ENCODE results near the gene DCANP1.

Gene DCANP1

DNA sequence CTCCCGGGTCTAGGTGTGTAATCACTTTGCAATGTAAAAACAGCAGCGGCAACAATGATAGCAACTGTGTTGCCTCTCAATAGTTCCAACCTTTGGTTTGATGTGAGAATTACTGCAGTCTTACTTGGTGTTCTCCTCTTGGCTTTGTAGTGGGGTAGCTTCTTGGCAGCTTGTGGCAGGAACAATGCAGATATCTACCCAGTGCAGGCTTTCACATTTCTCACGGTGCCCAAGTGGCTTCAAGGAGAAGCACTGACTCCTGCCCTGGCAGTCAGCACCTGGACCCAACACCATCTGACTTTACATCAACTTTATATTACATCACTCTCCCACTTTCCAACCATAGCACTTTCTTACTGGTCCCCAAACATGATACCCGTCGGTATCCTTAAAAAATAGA lies 33.4 kb upstream of the DCANP1 start:
- no peak for DNase-seq (ENCODE audit: low read depth in 1 of 2, low spot score in 1 of 2)

DNA sequence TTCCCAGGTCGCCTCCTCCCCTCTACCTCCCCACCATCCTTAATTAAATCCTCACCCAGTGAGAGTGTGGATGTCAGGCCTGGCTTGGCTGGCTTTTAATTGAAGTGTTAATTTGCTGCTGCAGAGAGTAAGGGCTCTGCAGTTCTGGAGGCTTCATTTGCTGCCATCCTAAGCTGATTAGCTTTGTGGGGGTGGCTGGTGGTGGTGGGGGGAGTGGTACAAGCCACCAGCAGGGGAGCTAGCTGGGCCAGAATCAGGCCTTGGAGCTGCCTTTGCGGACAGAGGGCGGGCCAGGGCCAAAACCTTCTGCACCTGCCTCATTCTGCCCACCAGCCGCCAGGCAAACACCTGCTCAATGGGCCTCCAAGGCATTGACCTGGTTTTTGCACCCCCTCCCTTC lies 31.8 kb upstream of the DCANP1 start:
- no peak for DNase-seq (ENCODE audit: low read depth in 1 of 2, low spot score in 1 of 2)

DNA sequence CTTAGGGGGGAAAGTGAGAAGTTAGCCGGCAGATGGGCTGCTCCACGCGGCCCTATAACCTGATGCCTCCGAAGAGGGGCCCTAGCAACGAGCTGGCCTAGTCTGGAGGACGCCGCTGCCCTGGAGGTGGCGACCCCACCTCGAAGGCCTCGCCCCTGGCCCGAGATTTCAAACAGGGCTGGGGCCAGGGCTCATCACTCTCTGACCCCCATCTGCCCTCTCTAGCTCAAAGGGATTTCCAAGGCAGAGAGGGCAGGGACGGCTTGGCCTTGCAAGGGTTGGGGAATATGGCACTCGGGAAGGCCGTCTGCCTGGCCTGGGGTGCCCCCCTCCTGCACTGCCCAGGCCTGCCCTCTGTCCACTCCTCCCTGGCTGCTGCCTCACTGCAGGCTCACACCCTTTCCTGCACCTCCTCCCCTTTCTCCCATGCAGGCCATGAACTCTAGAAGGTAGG lies 30.5 kb upstream of the DCANP1 start:
- DNase-seq (ENCODE audit: low read depth in 1 of 2, low spot score in 1 of 2) = no peak

DNA sequence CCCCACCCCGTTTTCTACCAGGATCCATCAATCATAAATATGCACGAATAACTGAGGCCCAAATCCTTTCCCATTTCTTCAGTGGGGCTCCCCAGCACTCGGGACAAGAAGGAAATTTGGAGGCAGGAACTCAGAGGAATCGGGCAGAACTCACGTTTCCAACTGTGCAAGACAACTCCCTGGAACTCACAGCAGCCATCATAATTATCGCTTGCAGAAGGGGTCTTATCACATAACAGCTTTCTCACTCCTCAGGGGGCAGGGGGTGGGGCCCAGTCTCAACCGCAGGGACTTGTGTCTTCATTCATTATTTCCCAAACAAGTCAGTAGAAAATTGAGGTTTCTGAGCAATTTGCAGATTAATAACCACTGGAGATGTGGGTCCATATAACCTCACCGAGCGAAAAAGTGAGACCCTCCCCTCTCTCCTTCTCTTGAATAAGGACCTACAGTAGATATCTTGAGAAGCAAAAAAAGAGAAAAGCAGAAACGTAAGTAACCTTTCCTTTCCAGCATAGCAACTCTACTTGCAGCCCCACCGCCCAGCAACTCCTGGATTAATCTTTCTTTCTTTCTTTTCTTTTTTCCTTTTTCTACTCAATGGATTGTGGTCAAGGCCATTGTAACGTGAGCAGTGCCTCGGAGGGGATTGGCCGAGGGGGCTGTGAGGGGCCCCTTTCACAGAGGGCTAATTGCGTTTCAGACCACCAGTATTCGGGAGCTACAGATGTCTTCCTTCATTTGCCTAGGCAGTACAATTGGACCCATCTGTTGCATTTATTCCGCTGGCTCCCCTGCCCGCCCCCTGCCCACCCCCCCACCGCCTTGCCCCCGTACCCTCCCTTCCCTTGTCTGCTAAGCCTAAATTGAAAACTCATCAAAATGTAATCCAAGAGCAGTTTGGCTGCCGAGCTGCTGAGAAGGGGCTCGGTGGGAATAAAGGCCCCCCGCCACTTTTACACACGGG lies 29.8 kb upstream of the DCANP1 start:
- DNase-seq (ENCODE audit: low read depth in 1 of 2, low spot score in 1 of 2) = no peak

DNA sequence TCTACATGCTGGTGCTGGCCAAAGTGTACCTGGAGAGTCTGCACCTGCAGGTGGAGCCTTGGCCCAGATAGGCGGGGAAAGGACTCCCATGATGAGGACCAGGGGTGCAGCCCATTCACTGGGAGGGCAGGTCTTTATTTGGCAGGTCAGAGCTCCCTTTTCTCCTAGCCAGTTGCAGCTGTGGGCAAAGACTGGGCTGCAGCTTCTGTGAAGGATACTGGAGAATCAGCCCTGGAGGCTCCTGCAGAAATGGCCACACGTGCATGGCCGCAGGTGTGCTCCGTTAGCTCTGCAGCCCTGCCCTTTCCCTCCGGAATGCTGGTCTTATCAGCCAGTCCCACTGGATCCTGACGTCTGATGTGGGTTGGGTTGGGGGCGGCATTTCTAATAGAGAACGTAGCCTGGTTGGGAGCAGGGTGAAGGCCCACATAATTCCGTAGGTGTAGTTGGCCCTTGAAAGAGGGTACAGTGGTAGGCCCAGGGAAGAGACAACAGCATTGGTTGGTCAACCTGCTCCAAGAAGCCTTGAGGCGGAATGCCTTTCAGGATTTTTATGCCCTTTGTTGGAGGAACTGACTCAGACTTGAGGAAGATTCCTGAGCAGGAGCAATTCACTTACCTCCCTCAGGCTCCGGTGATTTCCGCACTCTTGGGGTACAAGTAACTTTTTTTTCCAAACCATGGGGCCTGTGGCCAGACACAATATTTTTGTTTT lies 27.0 kb upstream of the DCANP1 start:
- DNase-seq (ENCODE audit: low read depth in 1 of 2, low spot score in 1 of 2) = no peak

DNA sequence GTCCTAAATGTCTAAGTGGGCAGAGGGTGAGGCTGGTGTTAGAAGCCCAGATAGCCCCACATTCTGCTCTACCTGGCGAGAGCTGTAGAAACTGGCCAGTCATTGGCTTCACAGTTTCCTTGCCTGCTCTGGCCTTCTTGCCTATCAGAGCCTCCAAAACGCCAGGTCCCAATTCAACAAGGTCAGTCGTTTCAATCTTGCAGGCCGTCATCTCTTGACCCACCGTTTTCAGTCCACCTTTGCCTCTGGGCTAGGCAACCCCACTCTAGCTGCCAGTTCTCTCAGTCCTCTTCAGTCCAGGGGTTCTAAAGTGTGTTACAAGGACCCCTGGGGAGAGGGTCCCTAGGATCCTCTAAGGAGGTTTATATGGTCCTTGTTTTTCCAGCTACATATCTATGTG lies 25.0 kb upstream of the DCANP1 start:
- no peak for DNase-seq (ENCODE audit: low read depth in 1 of 2, low spot score in 1 of 2)

DNA sequence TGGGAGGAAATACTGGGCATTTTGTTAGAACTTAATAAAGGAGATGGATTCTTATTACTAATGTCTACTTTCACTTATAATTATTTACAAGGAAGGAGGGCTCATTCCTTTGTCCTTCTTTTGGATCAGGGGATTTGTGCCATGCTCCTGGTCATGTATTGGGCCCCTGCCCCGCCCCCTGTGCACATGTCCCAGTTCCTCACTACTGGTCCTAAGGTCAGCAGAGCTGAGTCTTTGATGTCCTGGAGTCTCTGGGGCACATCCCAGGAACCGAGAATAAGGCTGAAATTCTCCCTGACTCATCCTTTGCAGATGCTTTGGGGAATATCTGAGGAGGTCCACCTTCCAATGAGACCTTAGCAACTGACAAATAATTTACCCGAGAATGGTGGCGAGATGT lies 24.6 kb upstream of the DCANP1 start:
- no peak for DNase-seq (ENCODE audit: low read depth in 1 of 2, low spot score in 1 of 2)

DNA sequence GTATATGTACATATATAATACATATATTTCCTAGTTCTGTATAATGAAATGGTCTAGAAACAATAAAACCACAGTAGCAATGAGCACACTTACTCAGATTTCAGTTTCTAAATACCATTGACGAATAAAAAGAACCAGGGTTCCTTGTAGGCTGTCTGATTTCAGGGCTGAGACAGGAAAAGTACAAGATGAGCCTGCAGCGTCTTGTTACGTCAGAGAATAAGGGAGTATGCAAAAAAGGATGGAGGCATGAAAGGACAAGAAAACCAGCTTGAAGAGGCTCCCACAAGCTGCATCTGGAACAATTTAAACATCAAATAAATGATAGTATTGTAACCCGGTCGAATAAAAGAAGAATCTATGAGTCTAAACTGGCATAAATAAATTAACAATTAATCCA lies 22.8 kb upstream of the DCANP1 start:
- no peak for DNase-seq (ENCODE audit: low read depth in 1 of 2, low spot score in 1 of 2)

DNA sequence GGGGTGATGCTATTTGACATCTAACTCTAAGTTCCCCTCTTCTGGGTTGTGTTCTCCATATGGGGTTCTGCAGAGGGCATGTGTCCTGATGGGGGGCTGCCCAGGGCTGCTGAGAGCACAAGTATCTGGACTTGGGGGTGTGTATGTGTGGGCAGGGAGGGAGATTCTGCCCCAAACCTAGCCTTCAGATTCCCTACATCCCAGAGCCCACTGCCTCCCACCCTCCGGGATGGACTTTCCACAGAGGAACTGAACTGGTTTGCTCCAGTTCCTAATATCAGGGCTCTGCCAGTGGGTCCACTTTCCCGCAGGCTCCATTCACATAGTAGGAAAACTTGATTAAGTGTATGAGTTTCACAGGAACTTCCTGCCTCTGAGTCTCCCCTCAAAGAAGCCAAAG lies 21.4 kb upstream of the DCANP1 start:
- DNase-seq (ENCODE audit: low read depth in 1 of 2, low spot score in 1 of 2) = no peak

DNA sequence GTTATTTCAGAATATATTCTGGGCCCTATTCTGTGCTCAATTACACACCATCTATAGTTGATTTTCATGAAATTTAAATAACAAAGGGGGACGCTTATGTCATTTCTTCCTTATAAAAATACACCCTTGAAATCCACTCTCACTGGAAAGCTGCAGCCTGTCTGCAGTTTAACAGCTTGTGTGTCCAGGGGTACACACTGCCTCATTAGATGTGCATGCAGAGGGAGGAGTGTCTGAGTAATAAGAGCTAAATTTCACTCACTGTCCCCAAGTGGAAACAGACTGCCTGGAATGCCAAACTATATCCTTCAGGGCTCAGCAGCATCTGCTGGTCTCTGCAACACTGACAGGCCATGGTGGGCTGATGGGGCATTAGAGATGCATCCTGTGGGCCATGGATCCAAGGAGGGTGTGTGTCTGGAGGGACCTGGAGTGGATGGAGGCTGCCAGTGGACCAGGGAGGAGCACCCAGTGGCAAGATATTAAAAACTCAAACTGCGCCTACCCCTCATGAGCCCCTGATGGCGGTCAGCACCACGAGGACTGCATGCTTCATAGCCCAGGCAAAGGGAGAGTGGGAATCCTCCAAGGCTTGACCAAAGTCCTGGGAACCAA lies 20.8 kb upstream of the DCANP1 start:
- DNase-seq (ENCODE audit: low read depth in 1 of 2, low spot score in 1 of 2) = no peak

DNA sequence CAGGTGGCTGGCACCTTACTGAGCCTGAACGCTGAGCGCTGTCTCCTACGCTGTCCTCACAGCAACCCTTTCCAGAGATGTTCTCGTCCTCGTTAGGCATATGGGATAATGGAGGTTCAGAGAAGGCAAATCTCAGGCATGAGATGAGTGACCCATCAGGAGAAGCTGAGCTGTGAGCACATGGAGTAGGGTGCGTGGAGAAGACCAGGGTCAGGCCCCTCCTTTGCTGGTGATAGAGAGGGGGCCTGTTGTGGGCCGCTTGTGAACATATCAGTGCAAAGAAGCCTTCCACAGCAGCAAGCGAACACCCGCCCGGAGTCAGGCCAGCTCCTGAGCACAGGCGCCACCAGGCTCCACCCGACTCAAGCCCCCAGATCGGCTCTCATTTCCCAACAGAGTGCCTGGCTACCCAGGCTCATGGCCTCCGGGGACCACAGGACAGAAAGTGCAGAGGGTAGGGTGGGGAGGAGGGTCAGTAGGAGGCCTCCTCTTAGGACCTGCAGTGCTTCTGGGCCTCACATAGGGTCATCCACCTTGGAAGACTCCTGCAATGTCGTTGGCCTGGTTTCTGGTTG lies 20.0 kb upstream of the DCANP1 start:
- DNase-seq (ENCODE audit: low read depth in 1 of 2, low spot score in 1 of 2) = no peak

DNA sequence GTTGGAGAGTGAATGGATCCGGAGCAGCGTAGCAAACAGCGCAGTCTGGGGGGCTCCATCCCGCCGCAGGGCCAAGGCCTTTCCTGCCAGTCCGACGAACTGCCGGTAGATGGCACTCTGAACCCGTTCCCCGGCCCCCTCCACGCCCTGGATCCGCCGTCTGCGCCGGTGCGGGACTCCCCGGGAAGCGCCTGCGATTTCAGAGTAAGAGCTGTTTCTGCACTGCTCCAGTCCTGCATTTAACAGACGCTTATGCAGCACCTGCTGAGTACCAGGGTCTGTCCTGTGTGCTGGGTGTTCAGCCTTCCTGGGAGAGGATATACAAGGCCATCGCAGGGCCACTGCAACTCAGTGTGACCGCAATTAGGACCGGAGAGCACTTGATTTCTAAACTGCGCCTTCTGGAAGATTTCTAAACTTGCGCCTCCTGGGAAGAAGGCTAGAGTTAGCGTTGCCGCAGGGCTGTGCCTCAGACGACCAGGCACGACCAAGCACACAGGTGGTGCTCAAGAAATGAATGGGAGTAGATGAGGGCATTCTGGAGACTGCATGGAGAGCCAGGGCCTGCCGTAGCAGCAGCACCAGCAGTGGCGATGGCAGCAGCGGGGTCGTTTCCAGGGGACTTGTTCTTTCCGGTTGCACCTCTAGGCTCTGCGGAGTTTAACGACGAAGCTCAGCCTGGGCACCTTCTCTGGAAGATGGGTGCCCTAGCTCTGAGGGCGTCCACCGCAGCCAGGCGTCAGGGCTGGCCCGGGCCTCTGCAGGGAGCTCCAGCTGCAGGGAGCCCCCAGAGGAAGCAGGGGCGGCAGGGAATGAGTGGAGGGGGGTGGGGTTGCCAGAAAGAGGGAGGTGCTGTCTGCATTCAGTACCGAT lies 19.3 kb upstream of the DCANP1 start:
- peak; percentile 10 to 60 for DNase-seq (ENCODE audit: low read depth in 1 of 2, low spot score in 1 of 2)

DNA sequence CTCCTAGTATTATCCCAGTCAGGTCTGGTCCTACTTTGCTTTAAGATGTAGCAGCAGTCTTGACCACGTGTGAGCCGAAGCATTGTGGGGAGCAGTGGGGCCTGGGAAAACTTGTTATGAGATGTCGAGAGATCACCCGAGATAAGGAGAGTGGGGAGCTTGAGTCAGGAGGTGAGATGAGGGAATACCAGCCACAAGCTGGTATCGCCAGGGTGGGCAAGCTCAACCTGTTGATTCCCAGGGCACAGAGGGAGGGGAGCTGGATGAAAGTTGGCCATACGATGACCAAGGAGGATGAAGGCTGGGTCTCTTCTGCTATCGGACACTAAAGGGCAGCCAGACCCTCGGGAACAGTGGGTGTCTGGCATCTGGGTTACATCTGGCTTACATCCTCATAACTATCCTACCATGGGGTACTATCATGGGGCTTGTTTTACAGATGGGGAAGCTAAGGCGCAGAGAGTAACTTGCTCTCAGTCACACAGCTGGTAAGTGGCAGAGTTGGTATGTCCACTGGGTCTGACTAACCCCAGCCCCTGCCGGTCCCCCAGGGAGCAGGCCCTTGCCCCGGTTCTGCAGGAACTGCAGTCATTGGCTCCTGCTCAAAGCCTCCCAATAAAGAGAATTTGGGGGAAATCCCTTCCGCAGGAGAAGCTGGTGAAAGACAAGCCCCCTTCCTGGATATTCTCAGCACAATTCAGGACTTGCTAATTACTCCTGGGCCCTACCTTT lies 18.4 kb upstream of the DCANP1 start:
- no peak for DNase-seq (ENCODE audit: low read depth in 1 of 2, low spot score in 1 of 2)

DNA sequence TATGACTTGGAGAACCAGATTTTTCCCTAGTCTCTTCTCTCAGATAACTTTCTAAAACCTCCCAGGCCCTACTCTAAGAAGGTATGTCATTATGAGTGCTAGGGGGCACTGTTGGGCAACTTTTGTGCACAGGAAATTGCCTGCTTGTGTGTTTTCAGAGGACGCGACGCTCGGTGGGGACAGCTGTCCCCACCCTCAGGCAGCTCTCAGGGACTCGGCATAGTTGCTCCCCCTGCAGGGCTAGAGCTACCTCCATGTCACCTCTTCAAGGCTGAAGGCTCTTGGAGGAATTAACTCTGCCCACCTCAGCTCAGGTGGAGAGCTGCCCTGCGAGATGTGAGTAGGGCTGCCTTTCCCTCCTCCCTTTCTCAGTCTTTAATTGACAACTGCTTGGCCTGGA lies 15.2 kb upstream of the DCANP1 start:
- peak in 1 of 2 donors; percentile 6 for DNase-seq (ENCODE audit: low read depth in 1 of 2, low spot score in 1 of 2)

DNA sequence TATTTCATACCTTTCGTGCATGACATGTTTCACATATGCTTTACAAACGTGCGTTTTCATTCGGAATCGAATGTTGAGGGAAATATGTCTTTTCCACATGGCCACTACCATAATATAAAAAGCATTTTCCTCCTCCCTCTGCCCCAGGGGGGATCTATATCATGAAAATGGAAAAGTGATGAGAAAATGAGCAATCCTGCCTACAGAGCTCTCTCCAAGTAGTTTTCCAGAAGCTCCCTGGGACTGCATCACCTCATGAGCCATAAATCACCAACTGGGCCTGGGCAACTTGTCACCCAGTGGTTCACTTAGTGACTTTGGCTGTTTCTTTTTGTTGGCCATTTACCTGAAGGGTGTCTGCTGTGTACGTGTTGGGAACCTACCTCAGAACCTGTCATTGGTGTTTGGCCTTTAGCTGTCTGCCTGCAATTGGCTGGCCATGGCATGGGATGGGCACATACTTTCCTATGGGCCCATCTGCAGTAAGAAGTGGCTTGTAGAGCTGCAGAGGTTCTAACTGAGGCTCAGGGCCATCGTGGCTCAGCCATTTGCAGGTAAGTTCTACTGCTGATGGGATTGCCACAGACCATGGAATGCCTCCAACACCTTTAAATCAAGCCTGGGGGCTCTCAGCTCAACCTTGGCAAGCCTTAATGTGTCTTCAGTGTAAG lies 14.5 kb upstream of the DCANP1 start:
- no peak for DNase-seq (ENCODE audit: low read depth in 1 of 2, low spot score in 1 of 2)

DNA sequence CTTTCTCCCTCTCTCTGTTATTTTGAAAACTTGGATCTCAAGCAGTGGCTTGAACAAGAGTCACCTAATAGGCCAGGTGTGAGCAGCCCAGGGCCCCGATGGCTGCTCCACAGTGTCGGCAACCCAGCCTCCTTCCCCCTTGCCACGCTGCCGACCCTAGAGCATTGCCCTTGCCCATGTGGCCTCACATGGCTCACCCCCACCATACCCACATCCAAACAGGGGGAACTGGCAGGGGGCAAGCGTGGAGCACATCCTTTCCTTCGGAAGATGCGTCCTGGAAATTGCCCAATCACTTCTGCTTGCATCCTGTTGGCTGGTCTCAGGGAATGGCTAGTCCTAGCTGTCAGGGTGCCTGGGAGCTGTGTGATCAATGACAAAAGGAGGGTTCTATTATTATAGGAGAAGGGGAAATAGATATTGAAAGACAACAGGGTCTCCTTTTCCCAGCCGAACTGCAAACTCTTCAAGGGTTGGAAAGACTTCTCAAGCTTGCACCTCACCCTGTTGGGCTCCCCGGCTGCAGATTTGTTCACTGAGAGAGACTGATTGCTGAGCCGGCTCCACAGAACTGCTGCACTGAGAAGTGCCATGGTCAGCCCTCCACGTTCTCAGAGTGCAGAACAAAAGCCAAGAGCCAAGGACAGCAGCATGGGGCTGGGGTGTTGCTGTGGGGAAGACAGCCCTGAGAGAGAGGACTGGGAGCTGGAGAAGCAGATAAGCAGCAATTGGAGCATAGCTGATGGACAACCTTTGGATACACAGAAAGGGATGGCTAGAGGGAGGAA lies 13.3 kb upstream of the DCANP1 start:
- DNase-seq (ENCODE audit: low read depth in 1 of 2, low spot score in 1 of 2) = no peak

DNA sequence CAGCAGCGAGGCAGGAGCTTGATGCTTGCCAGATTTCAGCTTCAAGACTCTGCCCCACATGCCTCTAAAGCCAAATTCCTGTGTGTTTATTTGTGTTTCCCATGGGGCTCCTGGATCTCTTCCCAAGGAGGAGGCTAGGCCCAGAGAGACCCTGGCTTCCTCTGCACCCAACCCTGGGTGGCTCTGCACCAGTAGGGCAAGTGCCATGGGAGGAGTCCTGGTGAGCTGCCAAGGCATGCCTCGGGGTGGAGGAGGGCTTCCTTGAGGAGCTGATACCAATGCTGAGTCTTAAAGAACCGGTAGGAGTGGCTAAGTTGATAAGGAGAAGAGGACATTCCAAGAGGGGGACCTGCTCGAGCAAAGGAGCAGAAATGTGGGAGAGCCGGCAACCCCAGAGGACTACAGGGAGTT lies 11.8 kb upstream of the DCANP1 start:
- DNase-seq (ENCODE audit: low read depth in 1 of 2, low spot score in 1 of 2) = no peak

DNA sequence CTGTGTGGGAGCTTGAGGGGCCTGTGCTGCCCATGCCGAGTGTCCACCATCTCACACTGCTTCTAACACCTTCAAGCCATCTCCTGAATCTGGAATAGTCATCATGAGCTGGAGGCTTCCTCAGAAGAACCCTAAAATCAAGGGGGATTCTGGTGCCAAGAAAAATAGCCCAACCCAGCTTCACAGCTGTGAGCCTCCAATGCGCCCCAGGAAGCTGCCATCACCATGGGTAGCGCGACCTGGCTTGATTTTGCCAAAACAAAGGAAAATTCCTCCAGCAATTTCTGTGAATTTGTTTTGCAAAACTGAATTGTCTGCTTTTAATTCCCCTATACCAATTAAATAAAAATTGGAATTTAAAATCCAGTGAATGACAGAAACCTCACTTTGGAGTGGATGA lies 11.2 kb upstream of the DCANP1 start:
- no peak for DNase-seq (ENCODE audit: low read depth in 1 of 2, low spot score in 1 of 2)

All from stimulated activated CD4-positive, alpha-beta T cell treated with anti-CD3 and anti-CD28 coated beads, Interleukin-15, amount 100 ng/mL, for 1 hour (primary cell).